Hepatic stellate cell (primary cell): ENCODE results near the gene MRC1.

ENCODE experiments used
- DNase-seq: peaks from one replicate; pipeline ENCODE4 v3.0.0; 2011; ENCODE audit warnings: low spot score

Gene MRC1

DNA sequence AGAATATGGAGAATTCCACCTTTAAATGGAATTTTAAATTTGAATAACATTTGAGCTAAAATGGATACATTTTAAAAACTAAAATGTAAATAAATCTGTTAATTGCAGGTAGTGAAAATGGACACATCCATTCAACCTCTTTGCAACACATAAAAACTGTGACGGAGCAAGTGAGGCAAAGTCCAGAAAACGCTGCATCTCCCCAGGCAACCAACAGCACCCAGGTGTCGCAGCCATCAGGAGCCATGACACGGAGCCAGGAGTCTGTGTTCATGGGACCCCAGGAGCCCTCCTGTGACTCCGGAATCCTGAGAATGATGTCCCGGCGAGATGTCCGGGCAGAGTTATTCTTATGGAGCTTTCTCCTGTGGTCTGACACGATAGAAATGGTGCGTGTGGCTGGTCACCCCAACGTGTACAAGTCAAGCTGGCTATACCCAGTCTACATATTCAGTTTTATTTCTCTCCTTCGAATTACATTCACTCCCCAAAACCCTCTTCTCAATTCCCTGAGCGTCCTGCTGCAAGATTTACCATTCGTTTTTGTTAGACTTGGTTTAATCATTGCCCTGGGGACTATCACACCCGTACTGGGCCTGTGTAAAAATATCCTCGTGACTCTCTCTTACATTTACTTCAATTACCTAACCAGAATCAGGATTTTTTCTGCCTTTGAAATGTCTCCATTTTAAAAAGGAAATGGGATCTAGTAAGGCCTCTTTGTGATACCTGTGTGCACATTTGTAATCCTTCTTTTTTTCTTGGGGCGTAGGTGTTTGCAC is 13.1 kb upstream of the MRC1 start:
- DNase-seq: no peak

DNA sequence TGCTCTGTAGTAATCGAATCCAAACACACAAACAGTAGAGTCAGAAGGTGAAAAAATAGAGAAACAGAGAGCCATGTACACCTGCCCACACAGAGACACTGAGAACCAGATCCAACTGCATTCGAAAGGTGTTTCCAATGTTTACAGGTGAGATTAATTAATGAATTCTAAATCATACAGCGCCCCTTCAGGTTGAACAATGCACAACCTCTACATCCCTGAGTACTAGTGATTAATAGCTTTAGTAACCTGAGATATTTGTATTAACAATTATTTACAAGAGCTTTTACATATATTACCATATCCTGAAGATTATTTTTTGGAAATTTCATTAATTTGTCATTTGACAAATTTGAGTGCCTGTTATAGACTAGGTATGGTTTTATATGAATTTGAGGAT is 7.6 kb upstream of the MRC1 start:
- no peak for DNase-seq

DNA sequence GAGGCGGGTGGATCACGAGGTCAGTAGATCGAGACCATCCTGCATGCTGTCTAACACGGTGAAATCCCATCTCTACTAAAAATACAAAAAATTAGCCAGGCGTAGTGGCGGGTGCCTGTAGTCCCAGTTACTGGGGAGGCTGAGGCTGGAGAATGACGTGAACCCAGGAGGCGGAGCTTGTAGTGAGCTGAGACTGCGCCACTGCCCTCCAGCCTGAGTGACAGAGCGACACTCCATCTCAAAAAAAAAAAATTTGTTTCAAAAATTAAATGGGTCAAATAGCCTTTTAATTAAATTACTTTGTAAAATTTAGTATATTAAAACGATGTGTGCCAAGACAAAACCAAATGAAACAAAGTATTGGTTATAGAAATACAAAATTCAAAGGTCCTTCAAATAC is 6.8 kb upstream of the MRC1 start:
- no peak for DNase-seq

- DNase-seq: no peak
These were observed 6.2 kb upstream of the MRC1 start for GRCh38 chr10:17802976-17803375.

DNA sequence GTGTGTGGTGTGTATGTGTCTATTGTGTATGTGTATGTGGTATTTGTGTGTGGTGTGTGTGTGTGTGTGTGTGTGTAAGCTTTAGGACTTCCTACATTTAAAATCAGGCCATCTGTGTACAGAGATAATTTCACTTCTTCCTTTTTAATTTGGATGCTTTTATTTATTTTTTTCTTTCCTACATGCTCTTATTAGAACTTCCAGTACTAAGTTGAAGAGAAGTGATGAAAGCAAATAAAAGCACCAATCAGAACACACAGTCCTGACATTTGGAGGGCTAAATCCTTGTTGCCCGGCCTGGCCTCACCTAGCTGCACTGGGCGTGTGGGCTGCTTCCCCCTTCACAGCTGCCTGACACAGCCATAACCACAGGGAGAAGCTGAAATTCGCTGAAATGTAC is 3.8 kb upstream of the MRC1 start:
- DNase-seq: no peak

DNA sequence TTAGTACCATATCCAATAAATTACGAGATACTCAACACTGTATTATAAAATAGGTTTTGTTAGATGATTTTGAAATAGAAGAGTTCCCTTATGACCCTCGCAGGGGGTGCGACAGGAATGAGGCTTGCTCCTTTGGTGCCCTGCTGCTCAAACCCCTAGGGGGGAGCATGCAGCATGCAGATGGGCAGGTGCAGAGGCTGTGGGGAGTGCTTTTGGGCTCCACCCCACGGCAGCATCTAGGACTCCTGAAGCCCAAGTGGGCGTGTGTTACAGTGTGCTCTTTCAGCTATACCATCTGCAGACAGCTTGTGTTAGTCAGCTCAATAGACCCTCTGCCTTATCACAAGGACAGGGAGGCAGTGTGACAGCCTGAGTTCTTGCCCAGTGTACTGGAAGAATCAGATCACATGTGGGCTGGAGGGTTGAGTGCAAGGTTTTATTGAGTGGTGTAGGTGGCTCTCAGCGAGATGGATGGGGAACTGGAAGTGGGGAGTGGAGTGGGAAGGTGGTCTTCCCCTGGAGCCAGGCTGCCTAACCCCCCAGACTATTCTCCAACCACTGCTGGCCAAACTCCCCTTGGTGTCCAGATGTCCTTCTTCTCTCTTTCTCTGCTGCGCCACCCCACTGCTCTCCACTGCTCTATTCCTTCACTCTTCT is 3.1 kb upstream of the MRC1 start:
- DNase-seq: no peak

- DNase-seq: no peak
These were observed 2.2 kb downstream of the MRC1 start for GRCh38 chr10:17811146-17811865.

DNA sequence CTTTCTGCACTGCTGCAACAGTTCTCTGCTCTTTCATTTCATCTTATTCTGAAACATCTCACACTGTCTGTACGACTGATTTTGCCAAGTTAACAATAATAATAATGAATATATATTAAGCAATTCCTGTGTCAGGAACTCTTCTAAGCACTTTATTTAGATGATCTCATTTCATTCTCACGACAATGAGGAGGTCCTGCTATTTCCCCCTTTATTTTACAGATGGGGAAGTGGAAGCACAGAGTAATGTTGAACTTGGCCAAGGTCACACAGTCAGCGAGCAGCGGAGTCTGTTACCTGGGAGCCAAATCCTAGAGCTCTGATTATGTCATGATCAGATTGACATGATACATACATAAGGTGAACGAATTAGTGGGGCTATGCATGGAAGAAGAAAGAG is 5.8 kb downstream of the MRC1 start:
- DNase-seq: no peak

DNA sequence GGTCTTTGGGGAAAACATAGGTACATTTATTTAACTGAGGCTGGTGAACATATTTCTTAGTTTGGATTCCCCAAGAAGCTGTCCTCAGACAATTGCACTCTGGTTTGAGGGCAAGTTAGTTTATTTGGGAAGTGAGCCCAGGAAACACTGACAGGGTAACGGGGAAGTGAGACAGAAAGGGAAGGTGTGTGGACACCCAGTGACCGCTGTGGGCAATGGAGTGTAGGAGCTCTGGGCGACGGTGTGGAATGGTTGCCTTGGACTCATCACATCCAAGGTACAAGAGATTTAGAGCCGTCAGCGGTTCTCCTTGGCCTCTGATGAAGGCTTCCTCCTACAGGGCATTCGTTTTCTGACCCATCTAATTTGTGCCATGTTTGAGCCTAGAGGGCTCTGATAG is 7.1 kb downstream of the MRC1 start:
- DNase-seq: no peak

DNA sequence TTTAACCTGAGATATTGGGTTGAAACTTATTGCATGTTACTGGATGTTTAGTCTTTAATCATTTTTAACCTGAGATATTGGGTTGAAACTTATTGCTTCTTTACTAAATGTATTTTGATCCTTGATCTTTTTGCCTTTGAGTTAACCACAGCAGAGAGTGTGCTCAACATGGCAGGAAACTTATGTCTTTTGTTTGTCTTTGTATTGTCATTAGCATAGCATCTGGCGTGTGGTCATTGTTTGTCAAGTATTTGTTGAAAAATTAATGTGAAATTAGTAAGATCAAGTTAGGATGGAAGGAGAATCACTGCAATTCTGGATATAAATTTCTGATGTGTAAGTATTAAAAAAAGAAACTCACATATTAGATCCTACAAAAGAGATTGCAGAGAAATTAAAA is 8.2 kb downstream of the MRC1 start:
- DNase-seq: no peak

DNA sequence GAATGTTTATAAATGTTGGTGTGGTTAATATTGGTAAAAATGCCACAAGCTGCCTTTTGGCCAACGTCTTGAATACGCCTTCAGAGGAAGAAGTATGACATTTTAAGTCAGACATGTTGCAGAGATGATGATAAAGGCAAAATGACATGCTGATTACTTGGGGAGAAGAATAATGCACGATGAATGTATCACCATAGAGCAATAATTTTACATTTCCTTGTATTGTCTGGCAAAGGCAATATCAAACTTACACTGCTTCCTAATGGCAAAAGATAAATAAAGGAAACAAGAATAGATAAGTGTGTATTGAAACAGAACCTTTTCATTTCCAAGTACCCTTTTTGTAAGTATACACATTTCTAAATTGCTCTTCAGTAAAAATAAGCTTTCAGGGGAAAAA is 8.6 kb downstream of the MRC1 start:
- DNase-seq: no peak

GRCh38 chr10:17819836-17820235 is 10.7 kb downstream of the MRC1 start:
- DNase-seq: no peak

DNA sequence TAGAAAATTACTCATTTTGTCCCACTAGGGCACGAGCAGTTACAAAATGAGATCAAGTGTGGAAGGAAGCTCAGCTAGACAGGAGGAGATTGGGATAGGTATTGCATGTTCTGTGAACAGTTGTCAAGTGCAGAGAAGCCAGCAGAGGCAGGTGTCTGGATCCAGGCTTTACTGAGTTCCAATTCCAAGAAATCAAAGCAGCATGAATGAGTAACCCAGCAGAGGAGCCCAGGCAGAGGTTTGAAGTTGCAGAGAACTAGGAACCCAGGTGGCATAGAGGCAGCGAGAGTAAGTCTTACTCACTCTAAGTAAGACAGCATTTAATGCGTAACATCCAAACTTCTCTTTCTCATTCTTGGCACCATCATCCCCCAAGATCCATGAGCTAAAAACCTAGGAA is 11.8 kb downstream of the MRC1 start:
- no peak for DNase-seq

DNA sequence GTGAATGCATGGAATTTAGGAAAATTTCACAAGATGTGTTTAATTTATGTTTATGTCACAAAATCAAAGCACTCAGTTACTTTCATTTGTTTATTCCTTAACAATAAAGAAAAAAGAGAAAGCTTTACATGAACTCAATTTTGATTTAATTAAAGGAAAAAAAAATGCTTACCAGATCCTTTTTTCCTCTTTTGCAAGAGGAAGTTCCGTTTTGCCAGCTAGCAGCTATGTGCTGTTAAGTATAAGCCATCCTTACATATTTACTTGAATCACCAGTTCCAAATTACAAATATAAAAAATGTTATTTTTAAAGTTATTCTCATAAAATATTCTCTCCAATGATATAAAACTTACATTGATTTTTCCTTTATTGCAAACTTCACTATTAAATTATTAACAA is 12.7 kb downstream of the MRC1 start:
- no peak for DNase-seq

DNA sequence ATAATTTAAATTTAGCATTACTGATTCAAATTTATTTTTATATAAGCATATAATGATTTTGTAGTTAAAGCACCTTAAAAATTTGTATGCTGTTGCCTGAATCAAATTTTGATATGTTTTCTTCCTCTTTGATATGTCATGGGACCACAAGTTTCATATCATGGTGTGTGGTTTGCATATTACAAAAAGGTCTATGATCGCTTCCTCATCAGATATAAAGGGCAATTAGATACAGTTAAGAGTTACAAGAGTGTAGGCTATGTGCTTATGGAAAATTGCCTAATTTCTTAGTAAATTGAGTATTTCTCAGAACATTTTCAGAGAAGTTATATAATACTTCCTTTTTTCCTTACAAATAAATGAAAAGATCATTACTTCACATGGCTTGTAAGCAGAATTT is 22.2 kb downstream of the MRC1 start:
- no peak for DNase-seq

DNA sequence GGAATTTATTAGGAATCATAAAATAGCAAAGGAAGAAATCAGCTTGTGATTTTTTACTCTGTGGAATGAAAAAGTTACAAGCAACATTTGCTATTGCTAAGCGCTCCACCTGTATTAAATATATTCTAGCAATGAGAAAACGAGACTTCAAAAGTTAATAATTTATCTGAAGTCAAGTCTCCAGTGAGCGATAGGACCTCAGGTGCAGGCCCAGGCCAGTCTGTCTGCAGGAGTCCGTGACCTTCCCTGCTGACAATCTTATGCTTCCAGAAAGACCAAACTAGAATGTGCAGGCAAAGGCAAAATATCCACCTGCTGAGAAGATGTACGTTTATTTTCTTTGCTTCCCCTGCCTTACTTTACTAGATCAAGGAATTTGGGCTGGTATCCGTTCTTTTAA is 22.7 kb downstream of the MRC1 start:
- no peak for DNase-seq

DNA sequence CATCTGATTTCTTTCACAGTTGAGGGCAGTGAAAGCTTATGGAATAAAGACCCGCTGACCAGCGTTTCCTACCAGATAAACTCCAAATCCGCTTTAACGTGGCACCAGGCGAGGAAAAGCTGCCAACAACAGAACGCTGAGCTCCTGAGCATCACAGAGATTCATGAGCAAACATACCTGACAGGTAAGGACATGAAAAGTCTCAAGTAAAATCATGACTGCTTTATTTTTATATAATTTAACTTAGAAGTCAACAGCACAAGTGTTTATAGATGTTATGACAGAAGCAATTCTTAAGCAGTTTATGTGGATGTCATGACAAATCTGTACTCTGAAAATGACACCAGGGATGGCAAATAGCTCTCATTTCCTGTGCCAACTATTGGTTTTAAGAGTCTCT is 24.5 kb downstream of the MRC1 start:
- no peak for DNase-seq

- DNase-seq: peak; percentile 71
These were observed 26.5 kb downstream of the MRC1 start for GRCh38 chr10:17835688-17836087.

DNA sequence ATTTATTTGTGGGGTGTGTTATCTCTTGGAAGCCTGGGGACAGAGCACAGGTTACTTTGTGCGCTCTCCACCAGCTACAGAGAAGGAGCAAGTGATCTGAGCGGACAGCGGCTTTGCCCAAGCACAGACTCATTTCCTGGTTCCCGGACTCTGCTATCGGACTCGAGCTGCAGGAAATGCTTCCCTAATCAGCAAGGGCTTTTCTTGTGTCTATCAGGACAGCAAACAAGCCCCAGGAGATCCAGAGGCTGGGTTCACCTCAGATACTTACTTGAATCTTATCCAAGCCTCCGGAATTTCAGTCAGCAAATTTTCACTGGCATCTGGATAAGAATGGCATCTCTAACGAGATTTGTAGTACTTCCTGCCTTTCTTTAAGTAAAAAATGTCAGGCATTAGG is 27.8 kb downstream of the MRC1 start:
- peak; percentile 42 for DNase-seq

DNA sequence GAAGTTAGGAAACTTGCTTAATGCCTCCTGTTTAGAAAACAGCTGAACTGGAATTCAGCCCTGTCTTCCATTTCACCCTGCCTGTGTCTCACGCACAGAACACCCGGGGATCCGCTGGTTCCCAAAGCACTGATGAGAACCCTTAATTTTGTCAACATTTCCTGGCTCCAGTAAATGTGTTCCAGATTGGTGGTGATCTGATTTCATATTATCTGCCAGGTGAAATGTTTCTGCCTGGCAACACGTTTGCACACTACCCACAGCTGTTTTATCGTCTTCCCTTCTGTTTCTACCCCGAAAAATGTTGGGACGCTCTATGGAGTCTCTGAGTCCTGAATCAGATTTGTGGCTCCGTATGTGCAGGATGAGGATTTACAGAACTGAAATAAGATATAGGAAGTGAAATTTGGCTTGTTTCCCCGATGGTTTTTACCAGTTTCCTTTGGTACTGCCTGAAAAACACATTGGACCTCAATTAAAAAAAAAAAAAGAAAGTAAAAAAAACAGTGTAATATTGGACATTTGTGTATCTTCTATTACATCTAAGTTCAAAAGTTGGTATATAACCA is 29.0 kb downstream of the MRC1 start:
- no peak for DNase-seq

DNA sequence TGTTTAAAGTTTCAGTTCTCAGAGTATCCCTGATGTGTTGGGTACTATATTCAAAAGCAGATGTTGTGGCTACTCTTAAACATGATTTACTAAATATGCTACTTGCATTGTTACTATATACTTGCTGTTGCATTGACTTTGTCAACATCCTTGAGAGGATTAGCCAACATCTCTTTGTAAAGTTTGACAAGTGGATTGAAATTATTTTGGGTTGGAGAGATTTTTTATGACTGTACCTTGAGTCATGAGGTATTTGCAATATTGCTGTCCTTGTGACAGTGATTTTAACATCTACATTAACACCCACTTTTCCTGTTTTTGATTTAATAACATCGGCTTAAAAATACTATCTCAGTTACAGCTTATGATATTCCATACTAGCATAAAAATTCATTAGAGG is 31.9 kb downstream of the MRC1 start:
- no peak for DNase-seq

DNA sequence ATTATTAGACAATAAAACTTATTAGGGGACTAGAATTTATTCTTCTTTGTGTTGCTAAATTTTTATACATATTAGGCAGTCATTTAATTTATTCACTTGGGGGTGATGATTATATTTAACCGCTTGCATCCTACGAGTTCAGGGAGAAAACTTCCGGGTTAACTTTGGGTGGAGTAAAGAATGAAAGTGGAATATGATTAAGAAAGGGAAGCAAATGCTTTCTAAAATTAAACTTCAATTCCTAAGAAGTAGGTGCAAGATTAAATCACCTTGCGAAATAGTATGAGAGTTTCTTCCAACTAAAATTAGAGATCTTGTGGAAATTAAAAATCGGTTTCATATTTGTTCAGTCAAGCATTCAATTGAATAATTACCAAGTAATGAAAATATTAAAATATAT is 33.5 kb downstream of the MRC1 start:
- no peak for DNase-seq
